Measurements from ENCODE around the gene UBA52. TPM values are rescaled to one million over a fixed set of nuclear protein-coding genes. Genes with fewer than 3 reads are reported as not detected.
"Not testable (repeated sequence)": the region's sequence is repeated elsewhere in the genome, so short reads cannot be mapped to it uniquely, and the experiment has no call there.

Gene UBA52
- total and polyA plus RNA-seq, 11 donors = 336 to 944 (median 716) TPM

DNA sequence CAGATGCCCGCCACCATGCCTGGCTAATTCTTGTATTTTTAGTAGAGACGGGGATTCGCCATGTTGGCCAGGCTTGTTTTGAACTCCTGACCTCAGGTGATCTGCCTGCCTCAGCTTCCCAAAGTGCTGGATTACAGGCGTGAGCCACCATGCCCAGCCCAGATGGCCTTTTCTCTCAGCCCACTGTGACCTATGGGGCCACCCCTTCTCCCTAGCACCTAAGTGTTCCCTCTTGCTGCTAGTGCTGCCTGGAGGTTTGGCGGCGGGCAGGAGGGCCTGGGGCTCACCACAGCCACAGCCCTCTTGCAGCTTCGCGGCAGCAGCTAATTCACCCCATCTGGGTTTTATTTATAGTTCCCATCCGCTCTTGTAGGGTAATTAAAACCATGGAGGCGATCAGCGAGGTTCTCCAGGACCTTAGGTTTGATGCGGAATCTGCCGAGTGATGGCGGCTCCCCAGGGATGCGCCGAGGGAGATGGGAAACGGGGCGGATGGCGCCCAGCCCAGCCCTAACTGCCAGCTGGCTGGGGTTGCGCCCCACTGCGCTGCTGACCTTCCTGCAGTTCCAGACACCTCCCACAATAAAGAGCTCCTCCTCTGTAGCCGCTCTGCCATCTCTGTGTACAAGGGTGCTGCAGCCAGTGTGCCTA lies 20.2 kb downstream of the UBA52 start:
- H3K4me1 ChIP-seq = peaks cover 4 to 50% (median 32%) of the 10 kb centered on the region in 12 donors
- WGBS, 4 donors = 86 to 96% (median 94%) methylated on average over 20 to 22 of the region's 22 CpGs
- no peak overlapping the region for H3K27ac ChIP-seq
- intact Hi-C loops (cut with DNase I) = loop anchor here in 7 of 10 donors (5.0 to 10.0 kb wide), 7 partner anchors 63 to 275 kb away; partner anchors contain the start of gene CRTC1 (in 3 of the 7)
- no peak overlapping the region for H3K4me3 ChIP-seq
- TF ChIP-seq, protein P1, sequence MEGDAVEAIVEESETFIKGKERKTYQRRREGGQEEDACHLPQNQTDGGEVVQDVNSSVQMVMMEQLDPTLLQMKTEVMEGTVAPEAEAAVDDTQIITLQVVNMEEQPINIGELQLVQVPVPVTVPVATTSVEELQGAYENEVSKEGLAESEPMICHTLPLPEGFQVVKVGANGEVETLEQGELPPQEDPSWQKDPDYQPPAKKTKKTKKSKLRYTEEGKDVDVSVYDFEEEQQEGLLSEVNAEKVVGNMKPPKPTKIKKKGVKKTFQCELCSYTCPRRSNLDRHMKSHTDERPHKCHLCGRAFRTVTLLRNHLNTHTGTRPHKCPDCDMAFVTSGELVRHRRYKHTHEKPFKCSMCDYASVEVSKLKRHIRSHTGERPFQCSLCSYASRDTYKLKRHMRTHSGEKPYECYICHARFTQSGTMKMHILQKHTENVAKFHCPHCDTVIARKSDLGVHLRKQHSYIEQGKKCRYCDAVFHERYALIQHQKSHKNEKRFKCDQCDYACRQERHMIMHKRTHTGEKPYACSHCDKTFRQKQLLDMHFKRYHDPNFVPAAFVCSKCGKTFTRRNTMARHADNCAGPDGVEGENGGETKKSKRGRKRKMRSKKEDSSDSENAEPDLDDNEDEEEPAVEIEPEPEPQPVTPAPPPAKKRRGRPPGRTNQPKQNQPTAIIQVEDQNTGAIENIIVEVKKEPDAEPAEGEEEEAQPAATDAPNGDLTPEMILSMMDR (IDR thresholded peaks at IDR 0.05) = no peak
- no peak for TF ChIP-seq POLR2A (IDR thresholded peaks at IDR 0.05)
- peaks cover 0 to 15% (median 11%) of the 10 kb centered on the region in 9 donors for H3K36me3 ChIP-seq
- no peaks in the 10 kb centered on the region for H3K9me3 ChIP-seq
- DNase-seq (no peak), ATAC-seq (no peak)
- H3K27me3 ChIP-seq = peaks cover 0 to 12% (median 0%) of the 10 kb centered on the region in 9 donors

DNA sequence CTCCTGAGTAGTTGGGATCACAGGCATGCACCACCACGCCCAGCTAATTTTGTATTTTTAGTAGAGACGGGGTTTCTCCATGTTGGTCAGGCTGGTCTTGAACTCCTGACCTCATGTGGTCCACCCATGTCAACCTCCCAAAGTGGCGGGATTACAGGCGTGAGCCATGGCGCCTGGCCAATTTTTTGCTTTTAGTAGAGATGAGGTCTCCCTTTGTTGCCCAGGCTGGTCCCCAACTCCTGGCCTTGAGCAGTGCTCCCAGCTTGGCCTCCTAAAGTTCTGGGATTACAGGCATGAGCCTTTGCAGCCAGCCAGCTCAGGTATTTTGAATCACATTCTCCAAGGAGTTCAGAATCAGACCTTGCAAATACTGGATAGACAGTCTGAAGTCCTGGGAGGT lies 21.1 kb downstream of the UBA52 start:
- H3K9me3 ChIP-seq, H3K4me3 ChIP-seq, DNase-seq, ATAC-seq, H3K27ac ChIP-seq: not testable (repeated sequence)
- H3K27me3 ChIP-seq = peaks cover 0 to 16% (median 1%) of the 10 kb centered on the region in 9 donors
- intact Hi-C loops (cut with DNase I) = loop anchor here in 7 of 10 donors (5.0 to 10.0 kb wide), 7 partner anchors 62 to 275 kb away; partner anchors contain the start of gene CRTC1 (in 3 of the 7)
- H3K36me3 ChIP-seq = peaks cover 0 to 15% (median 11%) of the 10 kb centered on the region in 9 donors
- peaks cover 4 to 49% (median 32%) of the 10 kb centered on the region in 12 donors for H3K4me1 ChIP-seq
- WGBS, 4 donors = 82 to 93% (median 90%) methylated on average over 5 of the region's 5 CpGs

DNA sequence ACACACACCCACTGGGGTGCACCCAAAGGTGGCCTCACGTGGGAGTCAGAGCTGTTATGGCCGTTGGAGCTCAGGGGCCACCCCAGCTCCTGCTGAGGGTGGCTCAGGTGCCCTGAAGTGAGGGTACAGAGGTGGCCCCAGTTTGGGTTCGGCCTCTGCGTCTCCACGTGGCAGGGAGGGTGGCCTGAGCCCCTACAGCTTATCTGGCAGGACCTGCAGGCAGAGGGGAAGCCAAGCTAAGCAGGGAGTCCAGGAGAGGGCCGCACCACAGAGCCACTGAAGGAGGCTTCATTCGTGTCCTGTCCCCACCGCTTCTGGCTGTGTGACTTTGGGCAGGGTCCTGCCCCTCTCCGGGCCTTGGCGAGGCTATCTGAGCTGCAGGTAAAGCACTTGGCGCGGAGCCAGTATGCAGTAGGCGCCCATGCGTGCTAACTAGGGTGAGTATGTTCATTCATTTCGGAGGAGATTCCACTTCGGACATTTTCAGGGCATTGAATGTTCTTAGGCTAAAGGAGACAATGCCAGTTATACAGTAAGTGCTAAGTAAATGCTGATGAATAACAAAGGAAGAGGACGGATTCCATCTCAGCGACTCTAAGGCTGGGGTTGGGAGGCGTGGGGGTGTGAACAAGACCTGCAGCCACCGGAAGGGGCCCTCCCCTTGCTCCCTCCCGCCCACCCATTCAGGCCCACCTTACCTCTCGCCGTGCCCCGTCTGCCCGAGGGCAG lies 21.9 kb downstream of the UBA52 start:
- ATAC-seq = no peak
- Histone ChIP-seq H3K27ac (peak overlapping the region in 3 of 12 donors; percentile 13 to 50 (median 28)), H3K4me3 (peak overlapping the region in 6 of 12 donors; percentile 46 to 54 (median 48)), H3K27me3 (peaks cover 0 to 24% (median 9%) of the 10 kb centered on the region in 9 donors), H3K36me3 (peaks cover 0 to 15% (median 11%) of the 10 kb centered on the region in 9 donors), H3K4me1 (peaks cover 4 to 41% (median 29%) of the 10 kb centered on the region in 12 donors), H3K9me3 (no peaks in the 10 kb centered on the region)
- no peak for DNase-seq
- 34 to 44% (median 41%) methylated on average over 18 to 25 of the region's 25 CpGs for WGBS, 4 donors
- TF ChIP-seq, protein P1 (IDR thresholded peaks at IDR 0.05) = no peak
- no peak for TF ChIP-seq POLR2A (IDR thresholded peaks at IDR 0.05)
- intact Hi-C loops (cut with DNase I) = loop anchor here in 8 of 10 donors (1.0 to 10.0 kb wide), 10 partner anchors 61 to 274 kb away; partner anchors contain the start of gene CRTC1 (in 3 of the 8)

DNA sequence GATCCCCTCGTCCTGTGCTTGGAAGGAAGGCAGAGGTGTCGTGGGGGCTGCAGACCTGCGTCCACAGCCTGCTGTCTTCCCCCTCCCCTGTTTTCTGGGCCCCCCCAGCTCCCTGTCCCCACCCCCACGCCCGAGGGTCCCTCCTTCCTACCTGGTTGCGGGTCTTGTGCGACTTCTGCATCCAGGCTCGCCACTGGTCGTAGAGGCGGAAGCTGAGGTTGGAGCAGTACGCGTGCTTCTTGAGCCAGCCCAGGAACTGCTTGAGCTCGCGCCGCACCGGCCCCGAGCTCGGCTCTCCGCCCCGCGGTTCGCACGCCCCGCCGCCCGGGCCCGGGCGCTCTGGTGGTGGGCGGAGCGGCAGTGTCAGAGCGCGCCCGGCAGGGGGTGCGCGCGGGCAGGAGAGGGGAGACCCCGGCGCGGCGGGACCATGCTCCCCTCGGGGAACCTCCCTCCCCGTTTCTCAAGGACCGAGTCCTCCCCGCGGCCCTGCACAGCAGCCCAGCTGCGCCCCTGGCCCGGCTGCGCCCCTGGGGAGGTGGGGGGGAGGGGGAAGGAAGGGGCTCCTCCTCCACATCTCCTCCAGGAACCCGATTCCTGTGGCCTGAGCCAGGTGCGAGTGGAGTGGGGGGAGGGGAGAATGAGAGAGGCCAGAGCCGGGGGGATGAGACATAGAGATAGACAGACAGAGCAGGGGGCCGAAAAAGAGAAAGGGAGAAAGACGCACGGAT lies 22.6 kb downstream of the UBA52 start:
- WGBS, 4 donors = 1 to 3% (median 2%) methylated on average over 16 to 54 of the region's 54 CpGs
- peaks cover 0 to 15% (median 11%) of the 10 kb centered on the region in 9 donors for H3K36me3 ChIP-seq
- peak; percentile 68 to 87 (median 73) for DNase-seq
- peak overlapping the region in 6 of 12 donors; percentile 13 to 63 (median 28) for H3K27ac ChIP-seq
- peak overlapping the region in 11 of 12 donors; percentile 12 to 54 (median 46) for H3K4me3 ChIP-seq
- peak; percentile 44 to 72 (median 65) for ATAC-seq
- H3K9me3 ChIP-seq = no peaks in the 10 kb centered on the region
- peaks cover 4 to 39% (median 27%) of the 10 kb centered on the region in 12 donors for H3K4me1 ChIP-seq
- intact Hi-C loops (cut with DNase I) = loop anchor here in 8 of 10 donors (1.0 to 10.0 kb wide), 10 partner anchors 61 to 273 kb away; partner anchors contain the start of gene CRTC1 (in 3 of the 8)
- TF ChIP-seq, protein P1 (IDR thresholded peaks at IDR 0.05) = peak; percentile 49 to 94 (median 89)
- peak in 1 of 2 donors; percentile 33 for TF ChIP-seq POLR2A (IDR thresholded peaks at IDR 0.05)
- H3K27me3 ChIP-seq = peaks cover 0 to 30% (median 15%) of the 10 kb centered on the region in 9 donors
